HG03196 (cell line): Measurements from ENCODE around the gene PUS10.
A peak's percentile ranks its signal among the peaks of the same experiment; 100 is the strongest.
"Not testable (repeated sequence)": the region's sequence is repeated elsewhere in the genome, so short reads cannot be mapped to it uniquely, and the experiment has no call there.

Source experiments
- ATAC-seq: cut with Tn5 transposase; IDR thresholded peaks from one replicate; pipeline ENCODE4 v1.9.1; 2021; ENCODE audit not compliant: unreplicated experiment

The PUS10 gene

GRCh38 chr2:60936757-60937156, 81.3 kb downstream of the PUS10 start:
- no peak for ATAC-seq

DNA sequence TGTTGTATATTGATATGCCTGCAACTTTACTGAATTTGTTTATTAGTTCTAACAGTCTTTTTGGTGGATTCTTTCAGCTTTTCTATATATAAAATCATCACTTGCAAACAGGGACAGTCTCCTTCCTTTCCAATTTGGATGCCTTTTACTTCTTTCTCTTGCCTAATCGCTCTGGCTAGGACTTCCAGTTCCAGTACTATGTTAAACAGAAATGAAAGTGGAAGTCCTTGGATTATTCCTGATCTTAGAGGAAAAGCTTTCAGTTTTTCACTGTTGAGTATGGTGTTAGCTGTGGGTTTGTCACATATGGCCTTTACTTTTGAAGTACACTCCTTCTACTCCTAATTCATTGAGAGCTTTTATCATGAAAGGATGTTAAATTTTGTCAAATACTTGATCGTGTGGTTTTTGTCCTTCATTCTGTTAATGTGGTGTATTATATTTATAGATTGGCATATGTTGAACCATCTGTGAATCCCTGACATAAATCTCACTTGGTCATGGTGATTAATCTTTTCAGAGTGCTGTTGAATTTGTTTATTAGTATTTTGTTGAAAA, 83.8 kb downstream of the PUS10 start:
- ATAC-seq: no peak

DNA sequence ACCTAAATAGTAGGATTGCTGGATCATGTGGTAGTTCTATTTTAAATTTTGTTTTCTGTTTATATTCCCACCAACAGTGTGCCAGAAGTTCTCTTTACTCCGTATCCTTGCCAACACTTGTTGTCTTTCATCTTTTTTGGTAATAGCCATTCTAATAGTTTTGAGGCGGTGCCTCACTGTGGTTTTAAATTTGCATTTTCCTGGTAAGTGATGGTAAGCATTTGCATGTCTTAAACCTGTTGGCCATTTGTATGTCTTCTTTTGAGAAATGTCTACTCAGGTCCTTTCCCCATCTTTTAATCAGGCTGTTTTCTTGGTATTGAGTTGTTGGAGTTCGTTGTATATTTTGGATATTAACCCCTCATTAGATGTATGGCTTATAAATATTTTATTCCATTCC, 85.1 kb downstream of the PUS10 start:
- no peak for ATAC-seq

GRCh38 chr2:60932061-60932460, 86.0 kb downstream of the PUS10 start:
- not testable (repeated sequence) for ATAC-seq

- ATAC-seq: no peak
These were observed 91.1 kb downstream of the PUS10 start for GRCh38 chr2:60926741-60927552.

DNA sequence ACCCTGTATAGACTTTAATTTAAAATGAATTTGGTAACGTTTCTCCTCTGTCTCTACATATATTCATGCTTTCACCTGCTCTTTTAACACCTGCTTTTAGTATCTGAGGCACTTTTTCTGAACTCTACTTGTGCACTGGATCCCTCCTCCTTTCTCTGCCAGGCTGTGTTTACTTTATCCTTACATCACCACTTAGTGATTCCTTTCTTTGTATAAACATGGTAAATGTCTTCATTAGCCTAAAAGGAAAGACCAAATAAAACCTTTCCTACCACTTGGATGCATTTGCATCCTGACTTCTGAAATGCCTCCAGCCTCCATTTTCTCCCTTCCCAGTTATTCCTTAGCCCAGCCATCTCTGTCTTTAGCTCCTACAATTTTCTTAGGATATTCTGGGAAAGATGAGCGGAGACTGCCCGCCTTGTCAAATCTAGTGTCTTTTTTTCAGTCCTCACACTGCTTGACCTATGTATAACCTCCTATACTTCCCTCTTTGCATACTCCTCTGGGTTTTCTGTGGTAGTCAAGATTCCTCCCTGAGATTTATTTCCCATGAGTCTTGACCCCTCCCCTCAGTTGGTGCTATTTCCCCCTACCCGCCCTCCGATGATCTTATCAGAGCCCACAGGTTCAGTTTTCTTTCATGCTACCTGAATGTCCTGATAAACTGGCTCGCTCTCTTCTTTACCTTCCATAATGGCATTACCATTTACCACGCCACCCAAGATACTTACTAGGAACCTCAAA, 91.9 kb downstream of the PUS10 start:
- no peak for ATAC-seq

DNA sequence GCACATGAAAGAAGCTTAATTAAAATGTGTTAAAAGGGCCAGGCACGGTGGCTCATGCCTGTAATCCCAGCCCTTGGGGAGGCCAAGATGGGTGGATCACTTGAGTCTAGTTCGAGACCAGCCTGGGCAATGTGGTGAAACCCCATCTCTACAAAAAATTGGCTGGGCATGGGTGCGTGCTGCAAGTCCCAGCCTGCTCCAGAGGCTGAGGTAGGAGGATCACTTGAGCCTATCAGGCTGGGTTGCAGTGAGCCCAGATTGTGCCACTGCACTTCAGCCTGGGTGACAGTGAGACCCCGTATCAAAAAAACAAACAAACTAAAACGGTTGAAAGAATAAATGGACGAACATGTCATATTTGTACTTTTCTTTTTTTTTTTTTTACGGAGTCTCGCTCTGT, 110.7 kb downstream of the PUS10 start:
- no peak for ATAC-seq

DNA sequence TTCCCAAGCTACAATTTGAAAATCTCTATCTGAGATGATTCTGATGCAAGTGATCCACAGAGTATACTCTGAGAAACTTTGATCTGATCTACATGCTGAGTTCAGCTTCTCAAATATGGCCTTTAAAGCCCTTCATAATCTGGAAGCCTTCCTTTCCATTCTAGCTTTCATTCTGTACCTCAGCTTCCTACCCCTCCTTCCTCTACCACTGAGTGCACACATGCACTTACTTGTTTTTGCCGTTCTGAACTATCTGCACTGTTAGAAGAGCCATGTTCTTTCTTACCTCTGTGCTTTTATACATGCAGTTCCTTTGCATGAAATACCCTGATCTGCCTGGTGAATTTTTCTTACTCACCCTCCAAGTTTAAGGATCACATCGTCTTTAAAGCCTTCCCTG, 111.7 kb downstream of the PUS10 start:
- ATAC-seq: no peak

GRCh38 chr2:60905867-60906266, 112.2 kb downstream of the PUS10 start:
- not testable (repeated sequence) for ATAC-seq

DNA sequence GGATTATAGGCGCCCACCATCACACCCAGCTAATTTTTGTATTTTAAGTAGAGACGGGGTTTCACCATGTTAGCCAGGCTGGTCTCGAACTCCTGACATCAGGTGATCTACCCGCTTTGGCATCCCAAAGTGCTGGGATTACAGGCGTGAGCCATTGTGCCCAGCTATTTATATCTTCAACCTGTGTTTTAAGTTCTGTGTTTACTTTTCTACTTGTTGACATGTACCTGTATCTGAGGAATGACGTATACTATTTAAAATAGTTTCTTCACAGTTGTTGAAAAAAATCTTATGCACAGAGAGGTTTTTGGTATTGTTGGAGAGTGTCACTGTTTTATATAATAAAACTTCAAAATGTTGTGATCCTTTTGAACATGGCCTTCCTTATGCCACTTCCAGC, 116.8 kb downstream of the PUS10 start:
- not testable (repeated sequence) for ATAC-seq

- ATAC-seq: peak; percentile 13
These were observed 118.2 kb downstream of the PUS10 start for GRCh38 chr2:60899892-60900249.

GRCh38 chr2:60899230-60899891, 118.7 kb downstream of the PUS10 start:
- ATAC-seq: peak; percentile 50

DNA sequence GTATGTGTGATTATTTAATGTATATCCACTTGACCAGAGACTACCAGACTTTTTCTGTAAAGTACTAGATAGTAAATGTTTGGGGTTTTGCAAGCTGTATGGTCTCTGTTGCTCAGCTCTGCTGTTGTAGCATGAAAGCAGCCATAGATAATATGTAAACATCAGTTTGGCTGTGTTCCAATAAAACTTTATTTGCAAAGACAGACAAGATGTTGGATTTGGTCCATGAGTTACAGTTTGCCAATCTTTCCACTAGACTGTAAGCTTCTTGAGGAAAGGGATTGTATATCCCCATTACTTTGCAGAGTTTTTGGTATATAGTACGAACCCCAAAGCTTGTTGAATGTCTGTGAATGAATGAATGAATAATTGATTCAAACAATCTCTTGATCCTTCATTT, 119.5 kb downstream of the PUS10 start:
- ATAC-seq: no peak
